ENCODE results near the gene DLL4.

The DLL4 gene

GRCh38 chr15:40893733-40894680 is 35.1 kb upstream of the DLL4 start, which contains the start of gene VPS18:
Gene VPS18 (plus strand): TSS chr15:40894450. CDS start chr15:40894769, 319 bp downstream.
- Histone ChIP-seq H3K9me3 (ENCODE audit: control insufficient read depth in 2 of 2, low read length in 2 of 2) (no peaks in the 10 kb centered on the region), H3K36me3 (ENCODE audit: control insufficient read depth in 2 of 2, insufficient read depth in 2 of 2, low read length in 2 of 2) (peaks cover 5 to 15% of the 10 kb centered on the region in 2 donors), H3K4me3 (ENCODE audit: low read length in 2 of 2) (peak within 1 kb of the TSS; percentile 92 to 93), H3K4me1 (ENCODE audit: control insufficient read depth in 2 of 2, insufficient read depth in 2 of 2, low read length in 2 of 2) (peaks cover 28 to 34% of the 10 kb centered on the region in 2 donors), H3K27ac (ENCODE audit: low read depth in 2 of 2, low read length in 2 of 2) (peak within 1 kb of the TSS; percentile 82 to 83), H3K9ac (ENCODE audit: low read depth in 1 of 2, low read length in 2 of 2) (peak within 1 kb of the TSS; percentile 82 to 93), H3K27me3 (ENCODE audit: control insufficient read depth in 2 of 2, insufficient read depth in 2 of 2, low read length in 2 of 2) (no peaks in the 10 kb centered on the region)

DNA sequence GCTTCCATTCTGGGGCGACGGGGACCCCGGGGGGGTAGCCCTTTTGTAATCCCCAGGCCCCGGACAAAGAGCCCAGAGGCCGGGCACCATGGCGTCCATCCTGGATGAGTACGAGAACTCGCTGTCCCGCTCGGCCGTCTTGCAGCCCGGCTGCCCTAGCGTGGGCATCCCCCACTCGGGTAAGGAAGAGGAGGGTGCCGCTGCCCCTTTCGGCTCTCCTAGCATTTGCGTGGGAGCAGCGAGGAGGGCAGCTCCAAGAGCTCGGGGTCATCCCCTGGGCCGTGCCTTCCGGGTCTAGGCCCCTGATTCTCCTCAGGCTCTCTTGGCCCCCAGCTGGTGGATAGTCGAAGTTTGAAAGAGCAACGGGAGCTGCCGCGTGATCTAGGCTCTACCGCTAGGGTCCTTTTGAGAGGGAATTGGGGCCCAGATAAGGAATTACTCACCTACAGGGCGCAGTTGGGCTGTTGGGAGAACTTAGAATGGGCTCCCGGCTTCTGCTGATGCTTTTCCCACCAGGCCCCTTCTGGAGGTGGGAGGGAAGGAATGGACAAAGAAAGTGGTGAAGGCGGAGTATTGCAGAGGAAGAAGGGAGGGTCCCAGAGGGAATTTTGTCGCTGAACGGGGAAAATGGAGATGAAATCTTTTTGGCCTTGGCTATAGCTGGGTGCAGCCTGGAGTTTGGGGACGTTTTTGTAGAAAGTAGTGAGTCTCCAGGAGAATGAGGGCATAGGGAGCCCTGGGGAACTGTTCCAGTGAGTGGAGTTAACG is 34.3 kb upstream of the DLL4 start:
- H3K9ac ChIP-seq (ENCODE audit: low read depth in 1 of 2, low read length in 2 of 2): peak overlapping the region; percentile 82 to 93
- H3K27me3 ChIP-seq (ENCODE audit: control insufficient read depth in 2 of 2, insufficient read depth in 2 of 2, low read length in 2 of 2): no peaks in the 10 kb centered on the region

GRCh38 chr15:40899536-40900207 is 29.5 kb upstream of the DLL4 start:
- H3K36me3 ChIP-seq (ENCODE audit: control insufficient read depth in 2 of 2, insufficient read depth in 2 of 2, low read length in 2 of 2): peaks cover 39 to 51% of the 10 kb centered on the region in 2 donors

More for the DNA sequence above, 34.3 kb upstream of the DLL4 start:
- Histone ChIP-seq H3K36me3 (ENCODE audit: control insufficient read depth in 2 of 2, insufficient read depth in 2 of 2, low read length in 2 of 2) (peaks cover 14 to 23% of the 10 kb centered on the region in 2 donors), H3K4me1 (ENCODE audit: control insufficient read depth in 2 of 2, insufficient read depth in 2 of 2, low read length in 2 of 2) (peaks cover 28 to 34% of the 10 kb centered on the region in 2 donors), H3K4me3 (ENCODE audit: low read length in 2 of 2) (peak overlapping the region; percentile 92 to 93), H3K27ac (ENCODE audit: low read depth in 2 of 2, low read length in 2 of 2) (peak overlapping the region; percentile 82 to 83), H3K9me3 (ENCODE audit: control insufficient read depth in 2 of 2, low read length in 2 of 2) (no peaks in the 10 kb centered on the region)

GRCh38 chr15:40900256-40901052 is 28.7 kb upstream of the DLL4 start:
- H3K9ac ChIP-seq (ENCODE audit: low read depth in 1 of 2, low read length in 2 of 2): no peak overlapping the region
- H3K36me3 ChIP-seq (ENCODE audit: control insufficient read depth in 2 of 2, insufficient read depth in 2 of 2, low read length in 2 of 2): peaks cover 42 to 53% of the 10 kb centered on the region in 2 donors
- peaks cover 10 to 15% of the 10 kb centered on the region in 2 donors for H3K4me1 ChIP-seq (ENCODE audit: control insufficient read depth in 2 of 2, insufficient read depth in 2 of 2, low read length in 2 of 2)
- H3K27ac ChIP-seq (ENCODE audit: low read depth in 2 of 2, low read length in 2 of 2): no peak overlapping the region
- H3K27me3 ChIP-seq (ENCODE audit: control insufficient read depth in 2 of 2, insufficient read depth in 2 of 2, low read length in 2 of 2): no peaks in the 10 kb centered on the region
- H3K4me3 ChIP-seq (ENCODE audit: low read length in 2 of 2): no peak overlapping the region
- no peaks in the 10 kb centered on the region for H3K9me3 ChIP-seq (ENCODE audit: control insufficient read depth in 2 of 2, low read length in 2 of 2)

More at GRCh38 chr15:40899536-40900207, 29.5 kb upstream of the DLL4 start:
- H3K27me3 ChIP-seq (ENCODE audit: control insufficient read depth in 2 of 2, insufficient read depth in 2 of 2, low read length in 2 of 2): no peaks in the 10 kb centered on the region
- H3K9me3 ChIP-seq (ENCODE audit: control insufficient read depth in 2 of 2, low read length in 2 of 2): no peaks in the 10 kb centered on the region
- H3K27ac ChIP-seq (ENCODE audit: low read depth in 2 of 2, low read length in 2 of 2): no peak overlapping the region
- H3K9ac ChIP-seq (ENCODE audit: low read depth in 1 of 2, low read length in 2 of 2): no peak overlapping the region
- no peak overlapping the region for H3K4me3 ChIP-seq (ENCODE audit: low read length in 2 of 2)
- H3K4me1 ChIP-seq (ENCODE audit: control insufficient read depth in 2 of 2, insufficient read depth in 2 of 2, low read length in 2 of 2): peaks cover 15 to 18% of the 10 kb centered on the region in 2 donors

DNA sequence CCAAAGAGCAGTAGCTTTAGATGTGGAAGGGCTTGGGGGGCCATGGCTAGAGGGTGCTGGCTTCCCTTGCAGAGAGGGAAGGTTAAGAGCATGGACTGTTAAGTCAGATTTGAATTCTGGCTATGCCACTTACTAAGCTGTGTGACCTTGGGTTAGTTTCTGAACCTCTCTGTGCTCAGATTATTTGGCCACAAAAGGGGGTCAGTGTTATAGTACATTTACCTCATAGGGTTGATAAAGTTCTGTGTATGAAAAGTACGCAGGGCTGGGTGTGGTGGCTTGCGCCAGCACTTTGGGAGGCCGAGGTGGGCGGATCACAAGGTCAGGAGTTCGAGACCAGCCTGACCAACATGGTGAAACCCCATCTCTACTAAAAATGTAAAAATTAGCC is 28.1 kb upstream of the DLL4 start:
- no peaks in the 10 kb centered on the region for H3K27me3 ChIP-seq (ENCODE audit: control insufficient read depth in 2 of 2, insufficient read depth in 2 of 2, low read length in 2 of 2)
- no peak overlapping the region for H3K4me3 ChIP-seq (ENCODE audit: low read length in 2 of 2)
- H3K4me1 ChIP-seq (ENCODE audit: control insufficient read depth in 2 of 2, insufficient read depth in 2 of 2, low read length in 2 of 2): peaks cover 10 to 14% of the 10 kb centered on the region in 2 donors
- H3K9ac ChIP-seq (ENCODE audit: low read depth in 1 of 2, low read length in 2 of 2): no peak overlapping the region
- H3K27ac ChIP-seq (ENCODE audit: low read depth in 2 of 2, low read length in 2 of 2): no peak overlapping the region
- H3K9me3 ChIP-seq (ENCODE audit: control insufficient read depth in 2 of 2, low read length in 2 of 2): no peaks in the 10 kb centered on the region
- H3K36me3 ChIP-seq (ENCODE audit: control insufficient read depth in 2 of 2, insufficient read depth in 2 of 2, low read length in 2 of 2): peaks cover 42 to 52% of the 10 kb centered on the region in 2 donors

DNA sequence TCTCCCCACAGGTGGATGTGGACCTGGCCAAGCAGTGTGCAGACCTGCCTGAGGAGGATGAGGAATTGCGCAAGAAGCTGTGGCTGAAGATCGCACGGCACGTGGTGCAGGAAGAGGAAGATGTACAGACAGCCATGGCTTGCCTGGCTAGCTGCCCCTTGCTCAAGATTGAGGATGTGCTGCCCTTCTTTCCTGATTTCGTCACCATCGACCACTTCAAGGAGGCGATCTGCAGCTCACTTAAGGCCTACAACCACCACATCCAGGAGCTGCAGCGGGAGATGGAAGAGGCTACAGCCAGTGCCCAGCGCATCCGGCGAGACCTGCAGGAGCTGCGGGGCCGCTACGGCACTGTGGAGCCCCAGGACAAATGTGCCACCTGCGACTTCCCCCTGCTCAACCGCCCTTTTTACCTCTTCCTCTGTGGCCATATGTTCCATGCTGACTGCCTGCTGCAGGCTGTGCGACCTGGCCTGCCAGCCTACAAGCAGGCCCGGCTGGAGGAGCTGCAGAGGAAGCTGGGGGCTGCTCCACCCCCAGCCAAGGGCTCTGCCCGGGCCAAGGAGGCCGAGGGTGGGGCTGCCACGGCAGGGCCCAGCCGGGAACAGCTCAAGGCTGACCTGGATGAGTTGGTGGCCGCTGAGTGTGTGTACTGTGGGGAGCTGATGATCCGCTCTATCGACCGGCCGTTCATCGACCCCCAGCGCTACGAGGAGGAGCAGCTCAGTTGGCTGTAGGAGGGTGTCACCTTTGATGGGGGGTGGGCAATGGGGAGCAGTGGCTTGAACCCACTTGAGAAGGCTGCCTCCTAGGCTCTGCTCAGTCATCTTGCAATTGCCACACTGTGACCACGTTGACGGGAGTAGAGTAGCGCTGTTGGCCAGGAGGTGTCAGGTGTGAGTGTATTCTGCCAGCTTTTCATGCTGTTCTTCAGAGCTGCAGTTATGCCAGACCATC is 26.3 kb upstream of the DLL4 start:
- H3K9ac ChIP-seq (ENCODE audit: low read depth in 1 of 2, low read length in 2 of 2): no peak overlapping the region
- H3K27ac ChIP-seq (ENCODE audit: low read depth in 2 of 2, low read length in 2 of 2): no peak overlapping the region
- no peak overlapping the region for H3K4me3 ChIP-seq (ENCODE audit: low read length in 2 of 2)
- peaks cover 42 to 43% of the 10 kb centered on the region in 2 donors for H3K36me3 ChIP-seq (ENCODE audit: control insufficient read depth in 2 of 2, insufficient read depth in 2 of 2, low read length in 2 of 2)
- no peaks in the 10 kb centered on the region for H3K9me3 ChIP-seq (ENCODE audit: control insufficient read depth in 2 of 2, low read length in 2 of 2)
- peaks cover 26 to 31% of the 10 kb centered on the region in 2 donors for H3K4me1 ChIP-seq (ENCODE audit: control insufficient read depth in 2 of 2, insufficient read depth in 2 of 2, low read length in 2 of 2)
- no peaks in the 10 kb centered on the region for H3K27me3 ChIP-seq (ENCODE audit: control insufficient read depth in 2 of 2, insufficient read depth in 2 of 2, low read length in 2 of 2)

GRCh38 chr15:40904552-40905201 is 24.5 kb upstream of the DLL4 start:
- Histone ChIP-seq H3K4me1 (ENCODE audit: control insufficient read depth in 2 of 2, insufficient read depth in 2 of 2, low read length in 2 of 2) (peaks cover 36 to 41% of the 10 kb centered on the region in 2 donors), H3K27me3 (ENCODE audit: control insufficient read depth in 2 of 2, insufficient read depth in 2 of 2, low read length in 2 of 2) (no peaks in the 10 kb centered on the region), H3K9me3 (ENCODE audit: control insufficient read depth in 2 of 2, low read length in 2 of 2) (no peaks in the 10 kb centered on the region), H3K36me3 (ENCODE audit: control insufficient read depth in 2 of 2, insufficient read depth in 2 of 2, low read length in 2 of 2) (peaks cover 30 to 32% of the 10 kb centered on the region in 2 donors), H3K9ac (ENCODE audit: low read depth in 1 of 2, low read length in 2 of 2) (no peak overlapping the region), H3K4me3 (ENCODE audit: low read length in 2 of 2) (no peak overlapping the region), H3K27ac (ENCODE audit: low read depth in 2 of 2, low read length in 2 of 2) (no peak overlapping the region)

Data from mucosa of rectum (tissue), 2 donors.